H1 (cell line): Measurements from ENCODE around the gene ZBTB4. TPM values are rescaled to one million over a fixed set of nuclear protein-coding genes. Genes with fewer than 3 reads are reported as not detected.
A peak's percentile ranks its signal among the peaks of the same experiment; 100 is the strongest.

Experiments
- CTCF ChIA-PET: fragments of 300-600 bp; sonication (Branson Sonifier 250); formaldehyde crosslinking; loops from one replicate; lab custom pipeline; 2021; ENCODE audit not compliant: partially characterized antibody; lab: Charles Lee
- POLR2A ChIA-PET: fragments of 300-600 bp; sonication (Branson Sonifier 250); formaldehyde crosslinking; loops from one replicate; lab custom pipeline; 2021; ENCODE audit warnings: inconsistent platforms; ENCODE audit not compliant: partially characterized antibody; lab: Charles Lee
- DNase-seq, 2 experiments: peaks; one replicate each; pipeline versions ENCODE4 v3.0.0 to v3.0.0-alpha.2; 2010 to 2022; ENCODE audit warnings: low spot score in 2 of 2, low read depth in 1 of 2, mixed read lengths in 1 of 2
- FAIRE-seq: peaks from 2 replicates; lab custom pipeline; 2011; peaks lifted over from hg19 to GRCh38; lab: Jason Lieb, UNC
- H2AFZ ChIP-seq: 2 replicates; pipeline ENCODE4 v1.8.1; 2012; ENCODE audit warnings: low read length, inconsistent platforms
- H2AK5ac ChIP-seq: 2 replicates; pipeline ENCODE4 v1.6.1; 2013; ENCODE audit warnings: low read depth, low read length
- H2BK120ac ChIP-seq: replicated peaks from 2 replicates; pipeline ENCODE3; 2013; ENCODE audit warnings: low read depth, low read length, inconsistent platforms
- H2BK12ac ChIP-seq: 2 replicates; pipeline ENCODE4 v1.6.1; 2013; ENCODE audit warnings: low read depth, low read length
- H2BK15ac ChIP-seq: 2 replicates; pipeline ENCODE4 v1.6.1; 2013; ENCODE audit warnings: low read length
- H2BK20ac ChIP-seq: 2 replicates; pipeline ENCODE4 v1.6.1; 2013; ENCODE audit warnings: low read length
- H2BK5ac ChIP-seq: 2 replicates; pipeline ENCODE4 v1.6.1; 2013; ENCODE audit warnings: low read depth, low read length
- H3K14ac ChIP-seq: 2 replicates; pipeline ENCODE4 v1.6.1; 2013; ENCODE audit warnings: inconsistent platforms; ENCODE audit not compliant: insufficient read length
- H3K18ac ChIP-seq: 2 replicates; pipeline ENCODE4 v1.6.1; 2013; ENCODE audit warnings: low read length; ENCODE audit errors: extremely low read depth
- H3K23ac ChIP-seq: 2 replicates; pipeline ENCODE4 v1.6.1; 2013; ENCODE audit warnings: inconsistent platforms; ENCODE audit not compliant: insufficient read length
- H3K23me2 ChIP-seq: 2 replicates; pipeline ENCODE4 v1.6.1; 2013; ENCODE audit warnings: low read depth, low read length
- H3K27ac ChIP-seq: 2 replicates; pipeline ENCODE4 v1.6.1; 2011; ENCODE audit warnings: low read depth, low read length, inconsistent platforms
- H3K27me3 ChIP-seq, 4 experiments: replicated peaks in 1 of 4; 1 replicate in 1 of 4; 2 replicates in 3 of 4; pipeline versions ENCODE4 v1.6.1 to v1.8.1; 2011 to 2013; ENCODE audit warnings: low read length in 3 of 4, mild to moderate bottlenecking in 3 of 4, inconsistent platforms in 2 of 4, mixed read lengths in 2 of 4, moderate library complexity in 1 of 4; ENCODE audit not compliant: control insufficient read depth in 3 of 4, insufficient read depth in 3 of 4; ENCODE audit errors: extremely low read depth in 1 of 4
- H3K36me3 ChIP-seq, 4 experiments: 2 replicates each; pipeline versions ENCODE4 v1.6.1 to v1.8.1; 2011 to 2013; ENCODE audit warnings: mild to moderate bottlenecking in 4 of 4, low read length in 3 of 4, moderate library complexity in 2 of 4, control low read depth in 1 of 4, inconsistent platforms in 1 of 4; ENCODE audit not compliant: insufficient read depth in 4 of 4, control insufficient read depth in 2 of 4
- H3K4ac ChIP-seq: replicated peaks from 2 replicates; pipeline ENCODE3; 2013; ENCODE audit warnings: low read length, low read depth, mixed read lengths, inconsistent platforms; ENCODE audit not compliant: insufficient read length
- H3K4me1 ChIP-seq, 4 experiments: replicated peaks in 1 of 4; 1 replicate in 1 of 4; 2 replicates in 3 of 4; pipeline versions ENCODE4 v1.6.1 to v1.8.1; 2011 to 2013; ENCODE audit warnings: low read length in 3 of 4, inconsistent platforms in 2 of 4, mixed read lengths in 1 of 4; ENCODE audit not compliant: insufficient read depth in 4 of 4, control insufficient read depth in 3 of 4
- H3K4me2 ChIP-seq, 2 experiments: 2 replicates each; pipeline versions ENCODE4 v1.6.1 to v1.8.1; 2011 to 2013; ENCODE audit warnings: low read depth in 2 of 2, low read length in 2 of 2, control low read depth in 1 of 2, inconsistent platforms in 1 of 2, mild to moderate bottlenecking in 1 of 2; ENCODE audit not compliant: insufficient read depth in 1 of 2
- H3K4me3 ChIP-seq, 4 experiments: fragments of 200-600, 300-600 bp in 1 of 4; sonication (generic), shearing (Covaris generic), sonication (Bioruptor Twin) in 1 of 4; 2 replicates each; pipeline versions ENCODE4 v1.5.1 to v1.8.1; 2011 to 2016; ENCODE audit warnings: low read length in 4 of 4, low read depth in 3 of 4, control low read depth in 2 of 4, inconsistent platforms in 2 of 4, mild to moderate bottlenecking in 2 of 4, mixed read lengths in 1 of 4, moderate library complexity in 1 of 4; ENCODE audit not compliant: insufficient read depth in 2 of 4; ENCODE audit errors: extremely low read depth in 1 of 4
- H3K56ac ChIP-seq: replicated peaks from 2 replicates; pipeline ENCODE3; 2013; ENCODE audit warnings: low read depth, mild to moderate bottlenecking, mixed read lengths, low read length, inconsistent platforms; ENCODE audit not compliant: insufficient read length
- H3K79me1 ChIP-seq: 2 replicates; pipeline ENCODE4 v1.6.1; 2013; ENCODE audit warnings: low read depth, low read length, control low read depth
- H3K79me2 ChIP-seq, 2 experiments: 2 replicates each; pipeline versions ENCODE4 v1.6.1 to v1.8.1; 2012 to 2013; ENCODE audit warnings: low read length in 2 of 2, mild to moderate bottlenecking in 2 of 2, inconsistent platforms in 1 of 2; ENCODE audit not compliant: insufficient read depth in 2 of 2, control insufficient read depth in 1 of 2
- H3K9ac ChIP-seq, 4 experiments: replicated peaks in 1 of 4; 1 replicate in 1 of 4; 2 replicates in 3 of 4; pipeline versions ENCODE4 v1.6.1 to v1.8.1; 2011 to 2013; ENCODE audit warnings: low read depth in 3 of 4, low read length in 3 of 4, control low read depth in 2 of 4, mild to moderate bottlenecking in 2 of 4, moderate library complexity in 2 of 4, inconsistent platforms in 1 of 4; ENCODE audit errors: extremely low read depth in 1 of 4
- H3K9me3 ChIP-seq, 2 experiments: 2 replicates each; pipeline versions ENCODE4 v1.6.1 to v1.8.1; 2012 to 2013; ENCODE audit warnings: mild to moderate bottlenecking in 2 of 2, moderate library complexity in 2 of 2, control low read depth in 1 of 2, inconsistent platforms in 1 of 2, low read depth in 1 of 2, low read length in 1 of 2, mixed read lengths in 1 of 2; ENCODE audit not compliant: insufficient read depth in 2 of 2
- H4K20me1 ChIP-seq, 2 experiments: replicated peaks in 1 of 2; 2 replicates each; pipeline versions ENCODE3 to v1.8.1; 2011 to 2013; ENCODE audit warnings: inconsistent platforms in 2 of 2, low read length in 2 of 2, mild to moderate bottlenecking in 1 of 2; ENCODE audit not compliant: insufficient read depth in 2 of 2, control insufficient read depth in 1 of 2
- H4K5ac ChIP-seq: 2 replicates; pipeline ENCODE4 v1.6.1; 2013; ENCODE audit warnings: low read length, low read depth, mixed read lengths, inconsistent platforms; ENCODE audit not compliant: insufficient read length
- H4K8ac ChIP-seq: 2 replicates; pipeline ENCODE4 v1.8.0; 2013; ENCODE audit warnings: mild to moderate bottlenecking, moderate library complexity, low read length, inconsistent platforms; ENCODE audit not compliant: insufficient read depth; ENCODE audit errors: extremely low read depth
- H4K91ac ChIP-seq: replicated peaks from 2 replicates; pipeline ENCODE3; 2013; ENCODE audit warnings: low read length, mixed read lengths, inconsistent platforms; ENCODE audit not compliant: insufficient read length
- BACH1 ChIP-seq: IDR thresholded peaks from 2 replicates; pipeline ENCODE4 v1.6.1; 2012; ENCODE audit warnings: low read length, improper control_type of control experiment
- BRCA1 ChIP-seq: IDR thresholded peaks from 2 replicates; pipeline ENCODE4 v1.6.1; 2012; ENCODE audit warnings: low read depth, low read length, improper control_type of control experiment
- CEBPB ChIP-seq: IDR thresholded peaks from 2 replicates; pipeline ENCODE4 v1.6.1; 2012; ENCODE audit warnings: low read depth, low read length
- KDM5A ChIP-seq: fragments of 200-600 bp; IDR thresholded peaks from 2 replicates; pipeline ENCODE4 v1.7.1; 2012; ENCODE audit warnings: mild to moderate bottlenecking, low read length, inconsistent platforms, mixed read lengths
- NANOG ChIP-seq: IDR thresholded peaks from 2 replicates; pipeline ENCODE4 v1.6.1; 2011; ENCODE audit warnings: low read length, low read depth, mild to moderate bottlenecking, inconsistent platforms; ENCODE audit not compliant: insufficient read depth, poor library complexity, severe bottlenecking
- POU5F1 ChIP-seq: IDR thresholded peaks from 2 replicates; pipeline ENCODE4 v1.6.1; 2011; ENCODE audit warnings: low read depth, mild to moderate bottlenecking, low read length, moderate library complexity
- SAP30 ChIP-seq: fragments of 300-600 bp; sonication (generic); IDR thresholded peaks from 2 replicates; pipeline ENCODE4 v1.7.1; 2012; ENCODE audit warnings: low read length, moderate library complexity, mild to moderate bottlenecking, inconsistent platforms; ENCODE audit not compliant: insufficient read depth, insufficient replicate concordance
- SP1 ChIP-seq: IDR thresholded peaks from 2 replicates; pipeline ENCODE4 v1.6.1; 2011; ENCODE audit warnings: low read depth, low read length
- TBP ChIP-seq: IDR thresholded peaks from 2 replicates; pipeline ENCODE4 v1.6.1; 2011; ENCODE audit warnings: low read depth, low read length, improper control_type of control experiment
- WGBS, 2 experiments: shearing (Covaris generic) in 1 of 2; methylation state at CpG; one replicate each; pipeline versions ENCODE4 v1.1.6 to v1.1.7; 2013 to 2015; ENCODE audit warnings: low lambda C conversion rate in 2 of 2, mixed read lengths in 2 of 2, inconsistent platforms in 1 of 2, low coverage in 1 of 2, missing lambda C conversion rate in 1 of 2; ENCODE audit not compliant: insufficient replicate concordance in 2 of 2, insufficient coverage in 1 of 2, insufficient read length in 1 of 2; ENCODE audit errors: extremely low coverage in 1 of 2, missing lambda C conversion rate in 1 of 2; 5-methylcytosine and 5-hydroxymethylcytosine counted together
- polyA plus RNA-seq, 7 experiments: library from polyadenylated mRNA; depleted of rRNA in 3 of 7; stranded (reverse) in 5 of 7; unstranded in 2 of 7; fragments of >200 nt in 5 of 7; fragments of 200-250 nt in 2 of 7; gene quantifications; 1 replicate in 5 of 7; 2 replicates in 1 of 7; 4 replicates in 1 of 7; pipeline versions ENCODE4 v1.2.1 to v1.2.3, GENCODE V29; 2011 to 2013; ENCODE audit warnings: missing spikeins in 2 of 7, mixed read lengths in 2 of 7
- total RNA-seq: library from RNA; stranded (reverse); fragmentation: NEBNext Ultra II Directional; extraction: Animal tissue kit (Norgen Biotek cat#: 25700); gene quantifications from 2 replicates; pipeline ENCODE4 v1.2.1, GENCODE V29; 2021
- TF ChIP-seq, protein P1 (sequence below): IDR thresholded peaks from 2 replicates; pipeline ENCODE4 v1.6.1; 2012; ENCODE audit warnings: inconsistent platforms

The ZBTB4 gene
- total and polyA plus RNA-seq, 2 of the 8 experiments (the other 6 are each of a cell fraction or from before 2014, with no cell fraction given): 5.9 to 10.1 TPM

- peak overlapping the region; percentile 71 to 97; a peak in 3 of 4 replicates for H3K4me2 ChIP-seq
- no peak overlapping the region for H4K8ac ChIP-seq
- H3K79me2 ChIP-seq: peaks cover 0 to 31% of the 10 kb centered on the region in 2 experiments; a peak in 2 of 4 replicates
- peak overlapping the region; percentile 82; the same call in 1 of the 2 replicates for H2BK12ac ChIP-seq
- H3K56ac ChIP-seq: no peak overlapping the region
- no peaks in the 10 kb centered on the region; a peak in 1 of 7 replicates for H3K27me3 ChIP-seq
- H2AK5ac ChIP-seq: peak overlapping the region; percentile 1; the same call in 1 of the 2 replicates
- H2BK120ac ChIP-seq: no peak overlapping the region
- H3K18ac ChIP-seq: no peak overlapping the region
- H3K23ac ChIP-seq: no peak overlapping the region
- no peak overlapping the region for H2BK20ac ChIP-seq
- no peaks in the 10 kb centered on the region for H3K36me3 ChIP-seq
- 0 out of 2 replicates have a peak overlapping the region, but pooled peaks have one; percentile 66 for H2BK5ac ChIP-seq
- 81% methylated on average over 26 of the region's 26 CpGs; no CpG with 5 or more reads in 1 of the 2 experiments for WGBS, 2 experiments
- no peaks in the 10 kb centered on the region for H3K9me3 ChIP-seq
- no peak overlapping the region for H3K4ac ChIP-seq
- H2BK15ac ChIP-seq: peak overlapping the region; percentile 63
- H2AFZ ChIP-seq: no peak overlapping the region
- H3K27ac ChIP-seq: no peak overlapping the region
- H3K14ac ChIP-seq: no peak overlapping the region
- H3K4me3 ChIP-seq: peak overlapping the region in 3 of 4 experiments; percentile 41 to 94 (median 49); a peak in 3 of 8 replicates
- ChIA-PET CTCF (interaction anchor here (0.7 to 3.3 kb wide), 10 partner anchors 9 to 126 kb away, joined by 3 to 17 read pairs (median 4); partner anchors contain the start of gene TMEM102), POLR2A (interaction anchor here (0.8 to 14.3 kb wide), 10 partner anchors 8 to 116 kb away, joined by 3 to 339 read pairs (median 5); partner anchors contain the start of genes CHRNB1, FGF11, POLR2A and TMEM102)
- no peak for DNase-seq
- no peak overlapping the region for H4K91ac ChIP-seq
- peak overlapping the region in 2 of 4 experiments; percentile 4; a peak in 2 of 7 replicates for H3K9ac ChIP-seq
- H3K79me1 ChIP-seq: peaks cover 12% of the 10 kb centered on the region
- peaks cover 0 to 5% of the 10 kb centered on the region in 2 experiments for H4K20me1 ChIP-seq
- peaks cover 2 to 20% (median 17%) of the 10 kb centered on the region in 4 experiments for H3K4me1 ChIP-seq
- peaks cover 11% of the 10 kb centered on the region for H3K23me2 ChIP-seq
- FAIRE-seq: no peak
- H4K5ac ChIP-seq: no peak overlapping the region
- TF ChIP-seq NANOG (no peak), BRCA1 (no peak), BACH1 (no peak), SP1 (no peak), SAP30 (no peak), CEBPB (no peak), POU5F1 (no peak), KDM5A (no peak), TBP (no peak)
- TF ChIP-seq, protein P1, sequence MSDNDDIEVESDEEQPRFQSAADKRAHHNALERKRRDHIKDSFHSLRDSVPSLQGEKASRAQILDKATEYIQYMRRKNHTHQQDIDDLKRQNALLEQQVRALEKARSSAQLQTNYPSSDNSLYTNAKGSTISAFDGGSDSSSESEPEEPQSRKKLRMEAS: no peak
Observed at GRCh38 chr17:7477392-7478275, 1.8 kb downstream of the ZBTB4 start.
